DMS 273 (cell line): ENCODE measurements around the gene C1orf116.

Source experiments
- DNase-seq: peaks from one replicate; lab custom pipeline; 2025; ENCODE audit not compliant: unreplicated experiment; lab: John Stamatoyannopoulos, UW

C1orf116 gene

DNA sequence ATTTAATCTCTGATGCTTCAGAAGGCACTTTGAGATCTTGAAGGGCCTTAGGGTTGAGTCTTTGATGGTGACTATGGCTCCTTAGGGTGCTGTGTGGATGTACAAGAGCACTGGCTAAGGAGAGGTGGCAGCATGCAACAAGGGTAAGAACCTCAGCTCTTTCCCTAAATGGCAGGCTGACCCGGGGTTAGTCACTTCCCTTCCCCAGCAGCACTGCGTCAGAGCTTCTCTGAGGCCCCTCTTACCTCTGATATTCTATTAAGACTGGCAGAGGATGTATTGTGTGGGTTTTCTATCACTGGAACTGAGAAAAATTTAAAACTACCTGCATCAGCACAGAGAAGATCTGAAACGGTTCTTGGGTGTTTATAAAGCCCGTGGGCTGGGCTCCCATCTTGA is 11.8 kb downstream of the C1orf116 start:
- no peak for DNase-seq

GRCh38 chr1:207020065-207020708 is 12.4 kb downstream of the C1orf116 start:
- no peak for DNase-seq

GRCh38 chr1:207019661-207020060 is 12.9 kb downstream of the C1orf116 start:
- DNase-seq = no peak

- no peak for DNase-seq
These were observed 13.4 kb downstream of the C1orf116 start for GRCh38 chr1:207019161-207019560.

- DNase-seq = no peak
These were observed 13.8 kb downstream of the C1orf116 start for GRCh38 chr1:207018707-207019106.

GRCh38 chr1:207017615-207018559 is 14.7 kb downstream of the C1orf116 start:
- no peak for DNase-seq

- no peak for DNase-seq
These were observed 16.8 kb downstream of the C1orf116 start for GRCh38 chr1:207015791-207016190.

- DNase-seq = no peak
These were observed 17.8 kb downstream of the C1orf116 start for GRCh38 chr1:207014728-207015127.

GRCh38 chr1:207013321-207014085 is 19.1 kb downstream of the C1orf116 start:
- DNase-seq = no peak

DNA sequence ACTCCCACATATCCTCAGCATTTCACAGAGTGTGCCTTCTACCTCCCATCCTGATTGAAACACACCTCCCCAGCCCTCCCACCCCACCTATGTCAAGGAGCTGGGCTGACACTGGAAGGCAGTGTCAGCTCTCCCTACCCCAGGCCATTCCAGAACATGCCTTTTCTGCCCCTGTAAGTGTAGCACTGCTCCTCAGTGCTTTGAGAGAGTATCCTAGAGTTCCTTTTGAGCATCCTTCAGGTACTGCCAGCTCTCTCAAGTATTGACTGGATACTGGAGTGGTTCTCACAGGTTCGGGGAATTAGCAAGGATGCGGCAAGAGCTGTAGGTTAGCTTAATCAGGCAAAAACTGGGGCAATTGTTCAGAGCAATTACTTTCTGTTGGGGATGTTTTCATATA is 21.8 kb downstream of the C1orf116 start:
- DNase-seq = no peak

DNA sequence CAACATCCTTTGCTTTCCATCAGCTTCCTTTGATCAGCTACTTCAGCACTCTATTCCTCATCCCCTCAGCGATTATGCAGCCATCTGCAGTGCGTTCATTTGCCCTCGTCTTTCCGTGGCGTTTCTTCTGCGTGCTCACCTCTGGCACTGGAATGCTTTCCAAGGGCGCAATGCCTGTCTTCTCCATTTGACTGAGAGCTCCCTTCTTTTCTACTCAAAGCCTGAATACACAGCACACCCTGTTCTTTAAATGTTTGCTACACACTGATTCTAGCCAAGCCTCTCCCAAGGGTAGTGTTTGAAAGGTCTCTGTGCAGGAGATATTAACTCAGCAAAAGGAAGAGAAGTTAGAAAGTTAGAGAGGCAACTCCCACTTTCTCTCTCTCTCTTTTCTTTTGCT is 22.6 kb downstream of the C1orf116 start:
- DNase-seq = no peak

GRCh38 chr1:207009182-207009850 is 23.2 kb downstream of the C1orf116 start:
- no peak for DNase-seq

GRCh38 chr1:207007352-207008033 is 25.1 kb downstream of the C1orf116 start:
- DNase-seq = no peak

- no peak for DNase-seq
These were observed 25.6 kb downstream of the C1orf116 start for GRCh38 chr1:207006914-207007313.

DNA sequence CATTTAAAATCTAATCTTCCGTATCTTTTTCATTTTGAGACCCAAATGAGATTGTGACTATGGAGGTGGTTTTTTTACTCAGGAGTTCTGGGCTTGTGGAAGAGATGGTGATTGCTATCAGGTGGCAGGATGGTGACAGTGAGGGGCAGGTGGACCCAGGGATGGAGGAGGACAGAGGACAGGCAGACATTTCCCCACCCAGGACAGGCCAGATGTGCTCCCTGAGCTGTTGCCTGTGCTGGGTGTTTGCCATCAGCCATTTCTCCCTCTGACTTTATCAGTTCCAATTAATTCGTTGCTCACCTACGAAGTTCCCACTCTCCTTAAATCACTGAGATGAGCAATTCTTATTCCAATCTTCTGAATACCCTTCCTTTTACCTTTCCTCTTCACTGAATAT is 26.5 kb downstream of the C1orf116 start:
- DNase-seq = no peak

DNA sequence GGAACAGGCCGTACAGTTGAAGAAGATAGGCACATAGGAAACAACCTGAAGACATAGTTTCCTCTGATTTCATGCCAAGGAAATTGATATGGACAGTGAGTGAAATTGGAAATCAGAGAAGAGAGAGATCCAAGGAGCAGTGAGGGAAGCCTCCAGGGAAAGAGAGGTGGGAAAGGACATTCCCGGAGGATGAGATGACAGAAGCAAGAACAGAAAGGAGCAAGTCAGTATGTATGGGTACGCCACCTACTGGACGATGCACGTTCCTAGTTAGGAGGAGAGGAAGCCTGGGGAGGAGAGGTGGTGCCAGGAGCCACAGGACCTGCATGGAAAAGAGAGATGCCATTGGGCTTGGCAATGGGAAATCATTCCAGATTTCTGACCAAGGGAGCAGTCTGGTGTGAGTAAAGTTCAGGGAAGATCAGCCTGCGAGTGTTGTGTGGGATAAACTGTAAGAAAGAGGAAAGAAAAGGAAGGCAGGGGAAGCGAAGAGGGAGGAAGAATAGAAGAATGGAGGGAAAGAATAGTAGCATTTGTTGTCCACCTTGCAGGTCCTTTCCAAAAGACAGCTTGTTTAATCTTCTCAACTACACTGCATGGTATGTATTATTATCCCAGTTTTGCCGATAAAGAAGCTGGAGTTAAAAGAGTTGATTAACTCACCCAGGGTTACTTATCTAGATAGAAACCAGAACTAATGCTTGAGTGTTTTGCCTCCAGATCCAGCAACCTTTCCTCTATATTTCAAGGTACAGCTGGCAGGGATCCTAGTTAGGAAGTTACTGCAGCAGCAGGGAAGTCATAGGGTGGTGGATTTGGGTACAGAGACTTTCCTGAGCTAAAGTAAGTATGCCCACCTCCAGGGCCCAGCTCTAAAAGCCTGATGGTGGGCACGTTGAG is 27.4 kb downstream of the C1orf116 start:
- peak; percentile 77 for DNase-seq

DNA sequence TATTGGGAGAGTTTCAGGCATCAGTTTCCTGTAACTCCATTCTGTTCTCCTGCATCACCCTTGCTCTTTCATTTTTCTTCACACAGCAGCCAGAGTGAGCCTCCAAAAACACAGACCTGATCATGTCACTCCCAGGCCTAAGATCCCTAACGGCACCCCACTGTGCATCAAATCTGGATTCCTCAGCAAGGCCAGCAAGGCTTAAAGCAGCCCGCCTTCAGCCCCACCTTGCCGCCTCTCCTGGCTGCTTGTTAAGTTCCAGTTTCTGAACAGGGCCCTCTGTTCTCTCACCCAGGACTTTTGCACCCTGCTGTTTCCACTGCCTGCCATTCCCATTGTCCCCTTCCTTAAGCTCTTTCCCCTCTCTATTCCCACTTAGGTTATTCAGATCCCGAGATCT is 29.3 kb downstream of the C1orf116 start:
- no peak for DNase-seq

DNA sequence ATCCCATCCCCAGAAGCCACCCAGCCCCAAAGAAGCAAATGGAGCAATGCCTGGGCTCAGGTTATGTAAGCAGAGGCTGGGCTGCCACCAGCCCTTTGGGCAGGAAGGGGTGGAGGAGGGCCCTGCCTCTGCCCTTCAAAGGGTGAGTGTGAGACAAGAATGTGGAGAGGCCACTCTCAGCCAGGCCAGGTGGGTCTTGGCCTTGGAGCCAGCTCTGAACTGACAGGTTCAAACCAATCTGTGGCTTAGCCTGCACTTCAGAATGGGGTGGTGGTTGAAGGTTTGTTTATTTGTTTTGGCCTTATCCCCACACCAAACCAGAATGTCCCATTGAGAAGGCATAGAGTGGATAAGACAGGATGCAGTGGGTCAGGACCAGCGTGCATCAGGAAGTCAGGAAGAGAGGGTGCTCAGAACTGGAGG is 29.8 kb downstream of the C1orf116 start:
- no peak for DNase-seq

GRCh38 chr1:207001492-207002245 is 30.9 kb downstream of the C1orf116 start:
- DNase-seq = no peak
